ENCODE results near the gene AGTPBP1.
"Not testable (repeated sequence)": the region's sequence is repeated elsewhere in the genome, so short reads cannot be mapped to it uniquely, and the experiment has no call there.

Gene AGTPBP1

DNA sequence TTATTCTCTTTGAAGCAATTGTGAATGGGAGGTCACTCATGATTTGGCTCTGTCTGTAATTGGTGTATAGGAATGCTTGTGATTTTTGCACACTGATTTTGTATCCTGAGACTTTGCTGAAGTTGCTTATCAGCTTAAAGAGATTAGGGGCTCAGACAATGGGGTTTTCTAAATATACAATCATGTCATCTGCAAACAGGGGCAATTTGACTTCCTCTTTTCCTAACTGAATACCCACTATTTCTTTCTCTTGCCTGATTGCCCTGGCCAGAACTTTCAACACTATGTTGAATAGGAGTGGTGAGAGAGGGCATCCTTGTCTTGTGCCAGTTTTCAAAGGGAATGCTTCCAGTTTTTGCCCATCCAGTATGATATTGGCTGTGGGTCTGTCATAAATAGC is 22.3 kb downstream of the AGTPBP1 start:
- not testable (repeated sequence) for DNase-seq (ENCODE audit: low read depth)

GRCh38 chr9:85717818-85718217 is 23.9 kb downstream of the AGTPBP1 start:
- DNase-seq (ENCODE audit: low read depth): not testable (repeated sequence)

GRCh38 chr9:85717220-85717619 is 24.5 kb downstream of the AGTPBP1 start:
- no peak for DNase-seq (ENCODE audit: low read depth)

DNA sequence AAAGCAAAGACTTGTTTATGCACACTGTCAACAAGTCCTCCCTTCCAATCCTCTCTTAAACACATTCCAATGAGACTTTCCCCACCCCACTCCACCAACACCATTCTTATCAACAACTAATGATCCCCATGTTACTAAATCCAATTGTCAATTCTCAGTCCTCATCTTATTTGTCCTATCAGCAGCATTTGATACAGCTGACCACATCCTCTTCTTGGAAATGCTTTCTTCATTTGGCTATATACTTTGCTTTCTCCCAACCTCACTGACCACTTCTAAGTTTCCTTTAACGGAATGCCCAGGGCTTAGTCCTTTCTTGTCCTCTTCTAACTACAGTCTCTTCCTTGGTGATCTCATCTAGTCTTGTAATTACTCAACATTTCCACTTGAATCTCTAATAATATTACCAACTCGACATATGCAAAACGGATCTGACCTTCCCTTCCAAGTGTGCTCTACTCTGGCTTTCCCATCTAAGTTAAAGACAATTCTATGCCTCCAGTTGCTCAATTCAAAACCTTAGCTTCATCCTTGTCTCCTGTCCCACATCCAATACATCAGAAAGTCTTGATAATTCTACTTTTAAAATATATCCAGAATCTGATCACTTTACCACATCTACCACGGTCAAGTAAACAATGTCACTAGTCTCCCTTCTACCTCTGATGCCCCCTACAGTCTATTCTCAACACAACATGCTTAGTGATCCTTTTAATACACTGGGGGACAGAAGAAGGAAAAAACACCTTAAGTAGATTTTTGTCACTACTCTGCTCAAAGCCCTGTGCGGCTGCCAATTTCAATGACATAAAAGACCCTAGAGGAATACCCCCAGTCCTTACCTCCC is 25.5 kb downstream of the AGTPBP1 start:
- DNase-seq (ENCODE audit: low read depth): no peak

DNA sequence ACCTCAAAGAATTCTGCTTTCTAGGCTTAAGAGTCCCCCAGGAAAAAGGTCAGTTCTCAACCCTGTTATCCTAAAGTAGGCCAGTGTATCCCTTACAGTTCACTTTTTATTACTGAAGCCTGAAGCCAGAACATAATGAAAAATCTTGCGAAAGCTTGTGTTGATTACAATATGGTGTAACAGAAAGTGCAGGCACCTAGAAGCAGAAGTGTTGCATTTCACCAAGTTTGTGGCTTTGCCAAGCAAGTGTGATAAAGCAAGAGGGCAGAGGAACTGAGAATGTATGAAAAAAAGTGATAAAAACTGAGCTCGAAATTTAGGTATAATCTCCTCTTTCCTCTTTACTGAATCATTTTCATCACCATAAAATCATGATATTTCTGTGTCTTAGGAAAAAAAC is 26.2 kb downstream of the AGTPBP1 start:
- DNase-seq (ENCODE audit: low read depth): no peak

- DNase-seq (ENCODE audit: low read depth): no peak
Measured at GRCh38 chr9:85713897-85714296, 27.9 kb downstream of the AGTPBP1 start.

DNA sequence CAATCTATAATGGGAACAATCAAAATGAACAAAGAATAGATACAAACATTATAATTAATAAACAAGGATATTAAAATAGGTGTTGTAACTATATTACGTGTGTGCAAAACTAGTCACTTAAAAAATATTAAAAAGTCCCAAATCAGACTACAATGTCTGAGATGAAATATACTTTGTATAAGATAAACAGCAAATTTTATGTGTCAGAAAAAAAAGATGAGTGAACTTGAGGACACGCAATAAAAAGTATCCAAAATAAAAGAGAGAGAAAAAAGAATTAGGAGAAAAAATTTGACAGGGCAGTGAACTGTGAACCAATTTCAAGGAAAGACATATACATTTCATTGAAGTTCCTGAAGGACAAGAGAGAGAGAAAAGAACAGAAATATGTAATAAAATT is 37.0 kb downstream of the AGTPBP1 start:
- no peak for DNase-seq (ENCODE audit: low read depth)

DNA sequence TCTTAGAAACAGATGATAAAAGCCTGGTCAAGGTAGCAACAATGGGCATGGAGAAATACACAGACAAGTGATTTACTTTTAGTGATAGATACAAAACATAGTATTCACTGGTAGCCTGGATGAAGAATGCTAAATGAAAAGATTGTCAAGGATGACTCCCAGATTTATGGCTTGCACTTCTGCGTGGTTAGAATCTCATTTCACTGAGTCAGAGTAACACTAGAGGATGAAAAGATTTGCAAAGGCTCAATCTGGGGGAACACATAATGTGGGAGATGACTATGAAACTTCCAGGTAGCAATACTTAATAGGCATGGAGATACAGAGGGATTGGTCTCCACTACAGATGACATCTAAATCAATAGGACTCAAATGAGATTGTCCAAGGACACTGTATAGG is 38.4 kb downstream of the AGTPBP1 start:
- DNase-seq (ENCODE audit: low read depth): no peak

DNA sequence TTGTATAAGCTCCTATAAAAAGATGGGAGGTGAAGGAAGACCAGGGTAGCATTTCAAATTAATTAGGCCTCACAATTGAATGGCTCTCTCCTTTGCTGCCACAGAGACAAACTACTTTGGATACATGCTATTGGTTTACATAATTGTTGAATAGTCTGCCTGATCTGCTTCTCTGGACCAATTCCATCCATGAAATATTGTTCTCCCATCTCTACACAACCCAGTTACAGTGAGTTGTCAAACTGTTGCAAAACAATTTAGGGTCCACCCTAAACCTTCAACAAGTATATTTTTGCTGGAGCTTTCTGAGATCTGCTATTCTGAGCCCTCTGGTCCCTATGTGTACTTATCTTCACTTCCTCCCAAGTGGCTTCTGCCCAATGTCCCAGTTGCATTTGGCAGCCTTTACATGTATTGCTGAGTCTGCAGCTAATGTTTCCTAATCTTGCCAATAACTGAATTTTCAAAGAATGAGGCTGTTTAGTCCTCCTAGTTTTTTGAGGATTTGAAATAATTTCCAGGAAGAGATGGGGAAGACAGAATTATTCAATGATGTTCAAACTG is 38.9 kb downstream of the AGTPBP1 start:
- no peak for DNase-seq (ENCODE audit: low read depth)

DNA sequence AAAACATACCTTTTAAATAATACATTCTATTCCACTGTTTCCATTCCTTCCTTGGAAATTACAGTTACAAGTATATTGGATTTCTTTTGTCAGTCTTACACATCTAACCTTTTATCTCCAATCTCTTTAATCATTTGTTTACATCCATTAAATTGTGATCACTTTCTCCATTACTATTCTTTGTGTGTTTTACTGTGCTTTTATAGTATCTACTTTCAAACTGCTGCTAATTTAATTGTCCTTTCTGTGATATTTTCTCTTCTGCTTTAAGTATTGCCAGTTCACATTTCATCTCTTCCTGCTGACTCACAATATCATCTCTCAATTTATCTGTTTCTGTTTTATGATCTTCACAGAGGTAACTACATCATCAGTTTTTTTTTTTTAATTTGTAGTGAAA is 39.6 kb downstream of the AGTPBP1 start:
- DNase-seq (ENCODE audit: low read depth): no peak

DNA sequence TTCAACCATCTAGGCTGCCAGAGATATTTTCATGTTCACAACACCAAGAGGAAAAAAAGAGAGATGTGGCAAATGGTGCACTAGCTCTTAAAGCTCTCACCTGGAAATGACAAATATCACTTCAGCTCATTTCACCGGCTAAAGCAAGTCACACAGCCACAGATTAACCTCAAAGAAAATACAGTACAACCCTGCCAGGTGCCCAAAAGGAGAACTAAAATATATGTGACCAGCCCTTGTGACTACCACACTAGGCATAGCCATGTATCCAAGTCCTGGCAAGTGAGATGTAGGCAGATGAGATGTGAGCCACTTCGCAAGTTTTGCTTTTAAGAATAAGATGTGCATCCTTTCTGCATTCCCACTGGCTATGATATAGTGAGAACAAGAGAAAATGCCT is 41.4 kb downstream of the AGTPBP1 start:
- no peak for DNase-seq (ENCODE audit: low read depth)

GRCh38 chr9:85688361-85688760 is 53.4 kb downstream of the AGTPBP1 start:
- DNase-seq (ENCODE audit: low read depth): no peak

GRCh38 chr9:85685081-85685480 is 56.7 kb downstream of the AGTPBP1 start:
- no peak for DNase-seq (ENCODE audit: low read depth)

DNA sequence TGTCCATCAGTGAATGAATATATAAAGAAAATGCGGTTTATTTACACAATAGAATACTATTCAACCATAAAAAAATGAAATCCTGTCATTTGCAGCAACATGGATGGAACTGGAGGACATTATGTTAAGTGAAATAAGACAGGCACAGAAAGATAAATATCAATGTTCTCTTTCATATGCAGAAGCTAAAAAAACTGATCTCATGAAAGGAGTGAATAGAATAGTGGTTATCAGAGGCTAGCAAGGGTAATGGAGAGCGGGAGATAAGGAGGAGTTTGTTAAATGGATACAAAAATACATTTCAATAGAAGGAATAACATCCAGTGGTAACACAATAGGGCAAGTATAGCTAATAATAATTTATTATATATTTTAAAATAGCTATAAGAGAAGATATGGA is 65.0 kb downstream of the AGTPBP1 start:
- DNase-seq (ENCODE audit: low read depth): no peak

GRCh38 chr9:85667374-85667773 is 74.4 kb downstream of the AGTPBP1 start:
- no peak for DNase-seq (ENCODE audit: low read depth)

DNA sequence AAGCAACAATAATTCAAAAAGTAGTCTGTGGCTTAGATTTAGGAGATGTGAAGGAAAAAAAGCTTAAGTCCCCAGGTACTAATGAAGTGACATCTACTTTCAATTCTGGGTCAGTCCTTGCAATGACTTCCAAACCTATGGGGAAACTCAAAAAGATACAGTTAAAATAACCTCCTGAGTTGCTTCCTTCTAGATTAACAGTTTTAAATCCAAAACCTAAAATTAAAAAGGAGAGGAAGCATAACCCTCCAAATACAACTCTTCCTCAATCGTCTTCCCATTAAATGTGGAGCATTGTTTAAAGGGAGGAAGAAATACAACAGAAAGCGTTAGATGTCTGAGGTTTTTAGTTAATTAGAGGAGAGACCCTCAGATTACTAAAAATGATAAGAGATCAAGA is 75.7 kb downstream of the AGTPBP1 start:
- no peak for DNase-seq (ENCODE audit: low read depth)

DNA sequence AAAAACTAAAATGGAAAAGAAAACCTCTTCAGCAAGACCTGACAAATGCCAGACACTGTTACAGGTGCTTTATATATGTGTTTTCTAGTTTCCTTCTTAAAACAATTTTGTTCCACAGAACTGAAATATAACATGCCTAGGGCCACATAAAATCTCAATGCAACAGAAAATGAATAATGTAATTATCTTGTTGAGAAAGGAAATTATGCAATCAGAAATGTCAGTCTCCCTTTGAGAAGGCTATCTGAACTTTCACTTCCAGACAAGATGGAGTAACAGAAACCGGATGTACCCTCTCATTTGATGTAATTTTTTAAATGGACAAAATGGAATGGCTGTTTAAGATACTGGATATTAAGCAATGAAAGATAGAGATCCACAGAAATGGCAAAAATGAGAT is 79.2 kb downstream of the AGTPBP1 start:
- no peak for DNase-seq (ENCODE audit: low read depth)

DNA sequence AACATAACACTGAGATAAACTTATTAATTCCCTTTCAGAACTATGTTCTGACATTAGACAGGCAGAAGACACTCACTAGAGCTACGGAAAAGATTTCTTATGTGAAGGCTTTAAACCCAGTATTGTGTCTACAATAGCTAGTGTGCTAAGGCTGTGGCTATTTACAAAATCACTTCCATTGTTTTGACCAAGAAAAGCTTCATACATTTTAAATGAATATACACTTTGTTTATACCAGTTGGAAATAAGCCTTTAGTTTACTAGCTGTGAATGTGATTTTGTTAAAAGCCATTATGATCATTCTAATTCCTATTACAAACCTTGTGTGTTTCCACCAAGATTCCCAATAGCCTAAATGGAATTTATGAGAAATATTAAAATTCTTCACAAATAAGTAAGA is 83.0 kb downstream of the AGTPBP1 start:
- no peak for DNase-seq (ENCODE audit: low read depth)

DNA sequence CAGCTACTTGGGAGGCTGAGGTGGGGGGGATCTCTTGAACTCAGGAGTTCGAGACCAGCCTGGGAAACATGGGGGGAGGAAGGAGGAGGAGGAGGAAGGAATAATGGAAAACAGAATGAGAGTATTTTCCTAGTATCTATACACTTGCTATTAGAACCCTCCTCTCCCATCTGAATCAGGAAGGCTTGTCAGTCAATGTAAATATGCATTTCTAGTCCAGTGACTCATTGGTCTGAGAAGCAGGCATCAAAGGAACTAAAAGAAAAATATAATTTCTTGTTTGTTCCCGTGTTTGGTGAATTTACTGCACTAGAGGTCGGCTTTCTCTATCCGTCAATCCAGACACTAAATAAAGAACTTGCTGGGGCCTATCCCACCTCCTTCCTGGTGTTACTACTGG is 88.6 kb downstream of the AGTPBP1 start:
- DNase-seq (ENCODE audit: low read depth): no peak

GRCh38 chr9:85647571-85647970 is 94.2 kb downstream of the AGTPBP1 start:
- no peak for DNase-seq (ENCODE audit: low read depth)

DNA sequence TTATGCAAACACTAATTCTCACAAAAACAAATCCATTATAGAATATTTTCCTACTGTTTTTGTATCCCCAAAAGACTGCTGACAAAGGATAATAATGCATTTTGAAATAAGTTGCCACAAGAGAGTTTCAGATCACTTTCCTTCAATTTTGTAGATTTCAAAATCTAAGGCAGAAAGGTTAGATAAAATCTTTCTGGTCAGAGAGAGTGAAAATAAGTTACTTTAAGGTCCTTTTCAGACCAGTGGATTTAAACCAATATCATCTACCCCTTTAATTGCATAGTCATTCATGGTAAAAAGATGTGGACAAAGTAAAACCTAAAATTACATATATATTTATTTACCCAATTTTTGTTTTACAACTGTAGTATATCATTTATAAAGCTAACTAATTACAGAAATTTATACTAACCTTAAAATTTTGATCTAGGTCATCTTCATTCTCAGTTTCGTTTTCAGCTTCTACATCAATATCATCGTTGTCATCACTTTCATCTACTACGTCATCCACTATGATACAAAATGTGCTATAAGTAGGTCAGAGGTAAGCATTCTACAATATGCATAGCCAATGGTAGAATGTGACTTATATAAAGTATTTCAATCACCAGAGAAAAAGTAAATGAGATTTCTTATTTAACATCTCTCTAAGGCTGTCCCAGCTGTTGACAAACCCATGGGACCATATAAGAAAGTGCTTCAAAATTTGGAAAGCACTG is 95.7 kb downstream of the AGTPBP1 start:
- DNase-seq (ENCODE audit: low read depth): no peak

DNA sequence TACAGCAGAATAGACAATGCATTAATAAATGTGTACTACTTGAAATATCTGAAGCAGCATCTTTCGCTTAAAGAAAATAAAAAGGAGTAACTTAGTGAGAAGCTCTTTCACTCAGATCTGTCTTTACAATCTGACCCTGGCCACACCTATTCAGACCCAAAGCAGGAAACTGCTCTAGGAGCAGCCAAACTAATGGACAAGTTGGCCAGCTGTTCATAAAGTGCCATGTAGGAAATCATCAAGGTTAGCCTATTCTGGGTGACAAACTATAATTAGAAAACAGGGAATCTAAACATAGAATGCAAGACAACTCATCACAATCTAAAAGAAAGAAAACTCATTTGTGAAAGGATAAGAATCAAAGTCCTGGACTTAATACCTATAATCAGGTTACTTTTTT is 101.3 kb downstream of the AGTPBP1 start:
- no peak for DNase-seq (ENCODE audit: low read depth)

DNA sequence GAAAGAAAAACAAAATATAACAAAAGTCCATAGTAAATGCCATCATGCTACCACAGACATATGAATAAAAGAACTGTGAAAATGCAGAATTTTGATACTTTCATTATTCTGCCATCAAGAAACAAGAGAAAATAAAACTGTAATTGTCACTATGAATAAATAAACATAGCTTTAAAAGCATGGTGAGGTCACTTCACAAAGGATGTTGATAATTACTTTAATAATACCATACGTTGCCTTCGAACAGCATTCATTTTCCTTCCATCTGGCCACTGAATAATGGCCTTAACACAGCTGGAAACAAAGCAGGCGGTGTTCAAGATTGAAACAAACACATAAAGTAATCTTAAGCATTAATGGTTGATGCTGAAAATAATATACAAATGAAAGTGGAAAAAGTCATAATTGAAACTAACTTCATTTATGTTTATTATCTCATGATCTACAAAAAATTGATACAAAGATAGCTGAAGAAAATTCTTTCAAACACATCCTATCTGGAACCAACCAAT is 102.0 kb downstream of the AGTPBP1 start:
- DNase-seq (ENCODE audit: low read depth): no peak
